Ovary (tissue), 9 donors: ENCODE data around the gene EMD. TPM values are rescaled to one million over a fixed set of nuclear protein-coding genes. Genes with fewer than 3 reads are reported as not detected.
A peak's percentile ranks its signal among the peaks of the same experiment; 100 is the strongest.

Experiments
- DNase-seq, 5 donors: peaks; one replicate each; pipeline ENCODE4 v3.0.0-alpha.2; 2019 to 2020
- H3K27ac ChIP-seq, 2 donors: fragments of 200-600 bp; one replicate each; pipeline versions ENCODE4 v1.5.1 to v1.8.0; 2019 to 2022
- H3K27me3 ChIP-seq: fragments of 200-600 bp; one replicate; pipeline ENCODE4 v1.8.0; 2022
- H3K36me3 ChIP-seq: fragments of 200-600 bp; sonication (generic); one replicate; pipeline ENCODE4 v1.5.1; 2019
- H3K4me1 ChIP-seq: one replicate; pipeline ENCODE4 v1.8.1; 2013; ENCODE audit warnings: mild to moderate bottlenecking, moderate library complexity; ENCODE audit not compliant: insufficient read depth
- H3K4me3 ChIP-seq: fragments of 200-600 bp; sonication (generic); one replicate; pipeline ENCODE4 v1.5.1; 2017
- H3K9me3 ChIP-seq, 2 donors: fragments of 200-600 bp in 1 of 2; sonication (generic) in 1 of 2; one replicate each; pipeline versions ENCODE4 v1.5.1 to v1.8.1; 2013 to 2019; ENCODE audit warnings: mild to moderate bottlenecking in 1 of 2, moderate library complexity in 1 of 2
- EP300 ChIP-seq: sonication (generic); formaldehyde crosslinking; IDR thresholded peaks from one replicate; pipeline ENCODE4 v1.6.1; 2017; ENCODE audit warnings: antibody characterized with exemption
- POLR2A ChIP-seq: fragments of 450-650 bp; IDR thresholded peaks from one replicate; pipeline ENCODE4 v1.6.1; 2017; ENCODE audit warnings: antibody characterized with exemption, mild to moderate bottlenecking, moderate library complexity
- WGBS, 3 donors: extraction: QIAGEN DNeasy Blood & Tissue Kit in 1 of 3; methylation state at CpG; one replicate each; pipeline versions ENCODE4 v1.1.5 to v1.1.7; 2013 to 2017; 5-methylcytosine and 5-hydroxymethylcytosine counted together
- intact Hi-C, 4 donors: fragments of 100-400 bp; cut with DNase I; formaldehyde crosslinking; loops; one replicate each; pipeline versions ENCODE4 v1.11.0 to v1.15.1; 2022 to 2023
- polyA plus RNA-seq, 2 donors: library from polyadenylated mRNA; stranded (reverse); fragments of 200-250 nt in 1 of 2; fragments of 350-450 nt in 1 of 2; fragmentation: Illumina TruSeq in 1 of 2; extraction: RNeasy Lipid Tissue Mini Kit (QIAGEN cat#74804) in 1 of 2; gene quantifications; one replicate each; pipeline ENCODE4 v1.2.3, GENCODE V29; 2013 to 2014
- total RNA-seq, 7 donors: library from RNA; depleted of rRNA in 2 of 7; stranded (reverse); fragments of >200 nt in 2 of 7; fragmentation: NEBNext Ultra II Directional in 3 of 7; extraction: Animal tissue kit (Norgen Biotek cat#: 25700) in 3 of 7; gene quantifications; one replicate each; pipeline versions ENCODE4 v1.1.0 to v1.2.4, GENCODE V29; 2016 to 2023
- TF ChIP-seq, protein P1 (sequence below), 3 donors: fragments of 450-650 bp in 2 of 3; fragments of 200-600 bp in 1 of 3; IDR thresholded peaks; one replicate each; pipeline versions ENCODE4 v1.5.1 to v1.8.0; 2016 to 2022; ENCODE audit warnings: antibody characterized with exemption in 3 of 3, mild to moderate bottlenecking in 1 of 3
- donor health status: DM: no; HTN: no; CAD: no; lungs with moderate emphysema.
- donor health status: DM: no; HTN: no; CAD: no.
- donor health status: Bipolar disorder and iron deficiency.
- donor health status: DM: yes; HTN: yes; CAD: no.
- donor health status: DM: no; HTN: no; CAD: no.
- donor health status: DM: yes; HTN: yes; CAD: no.

EMD gene
- total and polyA plus RNA-seq, 9 donors: 40.5 to 158 (median 107) TPM

DNA sequence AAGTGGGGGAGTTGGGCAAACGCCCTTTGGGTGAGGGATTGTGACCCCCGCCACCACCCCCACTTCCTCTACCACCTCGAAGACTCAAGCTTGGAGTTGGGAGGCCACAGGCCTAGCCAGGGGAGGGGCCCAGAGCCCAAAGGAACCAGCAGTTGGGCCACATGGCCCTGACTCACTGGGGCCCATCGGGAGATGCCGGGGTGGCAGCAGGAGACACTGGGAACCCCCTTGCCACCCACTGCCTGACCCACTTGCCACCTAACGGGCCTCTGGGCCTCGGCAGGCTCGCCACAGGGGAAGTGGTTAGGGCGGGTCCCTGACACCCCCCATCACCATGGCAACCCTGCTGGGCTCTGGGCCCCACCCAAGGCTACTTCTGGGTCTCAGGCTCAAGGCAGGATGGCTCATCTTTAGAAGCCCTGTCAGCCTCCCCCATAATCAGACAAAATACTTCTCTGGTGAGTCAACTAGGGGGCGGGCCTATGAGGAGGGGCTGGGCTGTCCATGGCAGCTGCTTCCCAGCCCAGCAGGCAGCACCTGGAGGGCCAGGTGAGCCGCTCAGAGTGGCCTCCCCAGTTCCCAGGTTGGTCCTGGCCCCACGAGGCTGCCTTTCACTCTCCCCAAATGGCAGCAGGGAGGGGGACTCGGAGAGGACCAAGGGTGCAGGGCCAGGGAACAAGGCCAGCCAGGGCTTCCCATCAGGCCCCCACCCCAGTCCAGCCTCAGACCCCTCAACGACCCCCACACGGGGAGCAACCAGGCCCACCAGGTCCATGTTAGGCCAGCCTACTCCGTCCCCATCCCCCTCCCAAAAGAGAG is 10.3 kb upstream of the EMD start:
- no peaks in the 10 kb centered on the region for H3K9me3 ChIP-seq
- TF ChIP-seq POLR2A: peak; percentile 13
- no peak for TF ChIP-seq EP300
- peaks cover 8% of the 10 kb centered on the region for H3K4me1 ChIP-seq
- H3K27ac ChIP-seq: peak overlapping the region; percentile 87 to 90
- peak; percentile 81 to 90 (median 83) for DNase-seq
- intact Hi-C loops: no loop called here
- peak overlapping the region; percentile 55 for H3K4me3 ChIP-seq
- WGBS, 3 donors: 35 to 51% (median 41%) methylated on average over 11 to 16 of the region's 16 CpGs
- H3K36me3 ChIP-seq: no peaks in the 10 kb centered on the region
- H3K27me3 ChIP-seq: no peaks in the 10 kb centered on the region

DNA sequence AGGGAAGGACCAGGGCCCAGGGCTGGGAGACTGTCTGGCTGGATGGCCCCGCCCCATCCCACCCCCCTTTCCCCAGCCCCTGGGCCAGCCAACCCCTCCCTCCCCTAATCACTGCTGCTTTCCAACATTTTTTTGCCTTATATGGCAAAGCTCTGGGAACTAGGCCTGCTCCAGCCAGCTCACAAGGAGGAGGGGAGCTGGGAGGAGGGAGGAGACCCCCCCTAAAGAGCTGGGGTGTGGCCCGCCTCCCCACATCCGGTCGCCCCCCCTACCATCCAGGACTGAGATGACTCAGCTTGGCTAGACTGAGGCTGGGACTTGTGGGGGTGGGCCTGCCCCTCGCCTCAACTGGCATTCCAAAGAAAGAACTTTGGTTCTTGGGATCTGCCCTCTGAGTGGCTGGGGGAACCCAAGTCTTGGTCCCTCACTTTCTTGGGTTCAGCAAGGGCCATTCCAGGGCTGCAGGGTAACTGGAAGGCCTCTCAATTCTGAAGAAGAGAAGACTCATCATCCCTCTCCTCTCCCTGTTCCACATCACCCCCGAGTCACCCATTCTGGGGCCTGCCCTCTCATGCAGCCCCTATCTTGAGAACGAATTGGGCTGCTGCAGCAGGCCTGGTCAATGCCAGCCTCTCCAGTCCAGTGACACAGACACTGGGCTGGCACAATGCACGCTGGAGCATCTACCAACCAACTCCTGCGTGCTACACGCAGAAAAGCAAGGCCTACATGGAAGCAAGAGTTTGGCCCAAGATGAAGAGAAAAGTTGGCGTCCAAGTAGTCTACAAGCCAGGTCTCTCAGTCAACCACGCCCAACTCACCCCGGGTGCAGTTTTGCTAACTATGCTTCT is 9.4 kb upstream of the EMD start:
- no peaks in the 10 kb centered on the region for H3K27me3 ChIP-seq
- TF ChIP-seq, protein P1, sequence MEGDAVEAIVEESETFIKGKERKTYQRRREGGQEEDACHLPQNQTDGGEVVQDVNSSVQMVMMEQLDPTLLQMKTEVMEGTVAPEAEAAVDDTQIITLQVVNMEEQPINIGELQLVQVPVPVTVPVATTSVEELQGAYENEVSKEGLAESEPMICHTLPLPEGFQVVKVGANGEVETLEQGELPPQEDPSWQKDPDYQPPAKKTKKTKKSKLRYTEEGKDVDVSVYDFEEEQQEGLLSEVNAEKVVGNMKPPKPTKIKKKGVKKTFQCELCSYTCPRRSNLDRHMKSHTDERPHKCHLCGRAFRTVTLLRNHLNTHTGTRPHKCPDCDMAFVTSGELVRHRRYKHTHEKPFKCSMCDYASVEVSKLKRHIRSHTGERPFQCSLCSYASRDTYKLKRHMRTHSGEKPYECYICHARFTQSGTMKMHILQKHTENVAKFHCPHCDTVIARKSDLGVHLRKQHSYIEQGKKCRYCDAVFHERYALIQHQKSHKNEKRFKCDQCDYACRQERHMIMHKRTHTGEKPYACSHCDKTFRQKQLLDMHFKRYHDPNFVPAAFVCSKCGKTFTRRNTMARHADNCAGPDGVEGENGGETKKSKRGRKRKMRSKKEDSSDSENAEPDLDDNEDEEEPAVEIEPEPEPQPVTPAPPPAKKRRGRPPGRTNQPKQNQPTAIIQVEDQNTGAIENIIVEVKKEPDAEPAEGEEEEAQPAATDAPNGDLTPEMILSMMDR (IDR thresholded peaks at IDR 0.05): no peak
- TF ChIP-seq EP300: no peak
- peak; percentile 39 for TF ChIP-seq POLR2A
- H3K9me3 ChIP-seq: no peaks in the 10 kb centered on the region
- peak overlapping the region; percentile 55 for H3K4me3 ChIP-seq
- H3K27ac ChIP-seq: peak overlapping the region; percentile 87 to 90
- intact Hi-C loops: no loop called here
- 27 to 45% (median 30%) methylated on average over 12 to 13 of the region's 13 CpGs for WGBS, 3 donors
- H3K4me1 ChIP-seq: peaks cover 8% of the 10 kb centered on the region
- no peaks in the 10 kb centered on the region for H3K36me3 ChIP-seq
- DNase-seq: peak; percentile 85 to 89 (median 87)

DNA sequence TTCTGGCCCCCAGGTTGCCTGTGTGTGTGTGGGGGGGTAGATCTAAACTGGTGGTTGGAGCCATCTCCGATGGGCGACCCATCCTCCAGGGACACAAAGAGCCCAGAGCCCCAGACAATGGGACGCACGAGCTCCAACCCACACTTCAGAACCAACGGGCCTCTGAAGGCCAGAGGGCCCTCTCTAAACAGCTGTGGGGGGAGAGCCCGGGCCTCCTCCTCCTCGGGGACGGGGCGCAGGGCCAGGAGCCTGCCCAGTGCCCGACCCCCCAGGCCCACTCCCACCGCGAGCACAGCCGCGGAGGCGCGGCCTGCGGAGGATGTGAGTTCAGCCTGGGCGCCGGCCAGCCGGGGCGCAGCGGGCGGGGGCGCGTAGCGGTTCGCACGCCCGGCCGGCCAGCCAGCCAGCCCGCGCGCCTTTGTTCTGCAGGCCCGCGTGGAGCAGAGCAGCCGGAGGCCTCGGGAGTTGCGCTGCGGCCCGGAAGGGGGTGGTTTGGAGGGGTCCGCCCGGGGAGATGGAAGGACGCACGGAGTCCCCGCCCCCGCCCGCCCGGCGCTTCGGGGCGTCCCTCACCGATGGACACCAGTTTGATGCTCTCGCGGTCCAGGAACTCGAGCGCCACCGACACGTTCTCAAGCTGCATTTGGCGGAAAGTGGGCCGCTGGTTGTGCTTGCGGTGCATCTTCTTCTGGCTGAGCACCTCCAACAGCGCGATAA is 8.6 kb upstream of the EMD start:
- intact Hi-C loops: no loop called here
- Histone ChIP-seq H3K4me3 (peak overlapping the region; percentile 55), H3K27ac (peak overlapping the region; percentile 49 to 79), H3K27me3 (no peaks in the 10 kb centered on the region), H3K36me3 (no peaks in the 10 kb centered on the region), H3K4me1 (peaks cover 8% of the 10 kb centered on the region), H3K9me3 (no peaks in the 10 kb centered on the region)
- peak; percentile 39 to 66 (median 55) for DNase-seq
- TF ChIP-seq EP300: no peak
- TF ChIP-seq, protein P1 (IDR thresholded peaks at IDR 0.05): no peak
- no peak for TF ChIP-seq POLR2A
- 31 to 36% (median 35%) methylated on average over 47 to 63 of the region's 63 CpGs for WGBS, 3 donors

DNA sequence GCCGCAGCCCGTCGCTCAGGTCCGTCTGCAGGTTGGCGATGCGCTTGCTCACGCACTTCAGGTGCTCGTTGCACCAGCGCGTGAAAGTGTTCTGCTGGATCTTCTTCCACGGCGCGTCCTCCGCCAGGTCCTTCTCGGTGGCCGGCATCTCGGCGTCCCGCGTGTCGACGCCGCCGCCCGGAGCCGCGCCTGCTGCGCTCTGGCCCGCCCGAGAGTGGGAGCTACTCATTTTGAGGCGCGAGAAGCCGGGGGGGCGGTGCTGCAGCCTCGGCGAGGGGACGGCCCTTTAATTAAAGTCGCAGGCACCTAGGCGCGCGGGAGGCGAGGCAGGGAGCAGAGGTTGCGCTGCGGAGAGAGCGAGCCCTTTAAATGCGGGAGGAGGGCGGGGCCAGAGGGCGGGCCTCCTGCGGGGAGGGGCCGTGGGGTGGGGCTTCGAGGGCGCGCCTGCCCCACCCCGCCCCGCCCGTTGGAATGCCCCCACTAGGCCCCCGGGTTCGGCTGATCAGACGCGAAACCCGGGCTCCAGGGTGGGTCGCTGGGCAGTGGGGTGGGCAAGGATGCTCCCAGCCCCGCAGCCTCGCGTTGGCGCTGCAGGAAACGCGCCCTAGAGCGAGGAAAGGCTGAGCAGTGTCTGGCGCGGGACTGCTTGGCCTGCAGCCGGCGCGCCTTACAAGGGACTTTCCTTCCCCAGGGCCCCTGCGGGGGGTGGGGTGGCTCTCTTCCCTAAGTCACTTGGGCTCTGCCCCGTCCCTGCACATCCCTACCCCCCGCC is 7.9 kb upstream of the EMD start:
- DNase-seq: peak; percentile 91 to 95 (median 94)
- Histone ChIP-seq H3K27ac (peak overlapping the region; percentile 49 to 79), H3K27me3 (no peaks in the 10 kb centered on the region), H3K9me3 (no peaks in the 10 kb centered on the region), H3K36me3 (no peaks in the 10 kb centered on the region), H3K4me1 (peaks cover 8% of the 10 kb centered on the region), H3K4me3 (peak overlapping the region; percentile 55)
- TF ChIP-seq POLR2A (peak; percentile 93), EP300 (no peak)
- TF ChIP-seq, protein P1 (IDR thresholded peaks at IDR 0.05): peak in 1 of 3 donors; percentile 13
- 27 to 43% (median 34%) methylated on average over 66 to 77 of the region's 77 CpGs for WGBS, 3 donors
- intact Hi-C loops: no loop called here
